Smooth muscle cell (in vitro differentiated cells): ENCODE results near the gene EYA3. TPM values are rescaled to one million over a fixed set of nuclear protein-coding genes. Genes with fewer than 3 reads are reported as not detected.

Experiments used
- DNase-seq: peaks from one replicate; lab custom pipeline; 2025; ENCODE audit not compliant: unreplicated experiment; lab: John Stamatoyannopoulos, UW
- H2AFZ ChIP-seq: fragments of 200-600 bp; sonication (generic); 2 replicates; pipeline ENCODE4 v1.6.0; 2016; ENCODE audit warnings: antibody characterized with exemption, low read depth, mild to moderate bottlenecking
- H3F3A ChIP-seq: fragments of 200-600 bp; sonication (generic); 2 replicates; pipeline ENCODE4 v1.6.0; 2017; ENCODE audit warnings: antibody characterized with exemption, low read depth
- H3K27ac ChIP-seq: fragments of 200-600 bp; sonication (generic); 2 replicates; pipeline ENCODE4 v1.5.1; 2016; ENCODE audit warnings: low read depth, mild to moderate bottlenecking
- H3K27me3 ChIP-seq: fragments of 200-600 bp; sonication (generic); 2 replicates; pipeline ENCODE4 v1.6.1; 2016; ENCODE audit warnings: low read depth, mild to moderate bottlenecking
- H3K36me3 ChIP-seq: fragments of 200-600 bp; sonication (generic); 2 replicates; pipeline ENCODE4 v1.5.1; 2016; ENCODE audit warnings: low read depth
- H3K4me1 ChIP-seq: fragments of 200-600 bp; sonication (generic); 2 replicates; pipeline ENCODE4 v1.5.1; 2016; ENCODE audit warnings: low read depth
- H3K4me2 ChIP-seq: fragments of 200-600 bp; sonication (generic); 2 replicates; pipeline ENCODE4 v1.6.0; 2016; ENCODE audit warnings: mild to moderate bottlenecking
- H3K4me3 ChIP-seq: fragments of 200-600 bp; sonication (generic); 2 replicates; pipeline ENCODE4 v1.5.1; 2016; ENCODE audit warnings: mild to moderate bottlenecking
- H3K79me2 ChIP-seq: fragments of 200-600 bp; sonication (generic); 2 replicates; pipeline ENCODE4 v1.6.0; 2016; ENCODE audit warnings: low read depth, mild to moderate bottlenecking
- H3K9ac ChIP-seq: fragments of 200-600 bp; sonication (generic); 2 replicates; pipeline ENCODE4 v1.6.0; 2016; ENCODE audit warnings: low read depth
- H3K9me3 ChIP-seq: fragments of 200-600 bp; sonication (generic); replicated peaks from 2 replicates; pipeline ENCODE4 v1.5.1; 2016; ENCODE audit warnings: low read depth
- H4K20me1 ChIP-seq: fragments of 200-600 bp; sonication (generic); 2 replicates; pipeline ENCODE4 v1.6.0; 2016; ENCODE audit warnings: low read depth
- WGBS: methylation state at CpG from one replicate; pipeline ENCODE4 v1.1.7; 2016; ENCODE audit warnings: low lambda C conversion rate; 5-methylcytosine and 5-hydroxymethylcytosine counted together
- polyA plus RNA-seq: library from polyadenylated mRNA; unstranded; fragments of >200 nt; fragmentation: Nextera tagmentation; extraction: Ambion mirVana; gene quantifications from 2 replicates; pipeline ENCODE4 v1.2.1, GENCODE V29; 2016
- total RNA-seq: library from RNA; depleted of rRNA; stranded (reverse); fragments of >200 nt; gene quantifications from 2 replicates; pipeline ENCODE4 v1.2.3, GENCODE V29; 2014
- TF ChIP-seq, protein P1 (sequence below): fragments of 200-600 bp; sonication (generic); IDR thresholded peaks from 2 replicates; pipeline ENCODE4 v1.5.1; 2017; ENCODE audit warnings: borderline replicate concordance, mild to moderate bottlenecking, antibody characterized with exemption; ENCODE audit not compliant: insufficient read depth, poor library complexity, severe bottlenecking

Gene EYA3
- total and polyA plus RNA-seq, 2 experiments from 2014 or later, result 3.8 to 17.1 TPM

DNA sequence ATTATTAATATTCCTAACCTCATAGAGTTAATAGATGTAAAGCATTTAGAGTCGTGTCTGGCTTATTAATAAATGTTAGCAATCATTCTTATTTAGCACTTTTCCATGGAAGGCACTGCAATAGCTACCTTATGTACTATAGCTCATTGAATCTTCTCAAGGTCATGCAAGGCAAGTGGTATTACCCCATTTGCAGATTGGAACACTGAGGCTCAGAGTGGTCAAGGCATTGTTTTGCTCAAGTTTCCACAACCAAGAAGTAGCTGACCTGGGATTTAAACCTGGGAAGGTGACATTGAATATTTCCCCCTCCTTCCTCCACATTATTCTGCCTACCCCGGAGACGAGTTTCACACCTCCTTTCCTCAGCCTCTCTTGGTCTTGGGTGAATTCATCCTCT, 37.8 kb upstream of the EYA3 start:
- Histone ChIP-seq H2AFZ (no peak overlapping the region), H3K36me3 (no peaks in the 10 kb centered on the region), H3K9me3 (no peaks in the 10 kb centered on the region), H3K4me3 (no peak overlapping the region), H4K20me1 (no peaks in the 10 kb centered on the region), H3K9ac (no peak overlapping the region), H3K4me2 (no peak overlapping the region), H3K27me3 (peaks cover 11% of the 10 kb centered on the region), H3K27ac (no peak overlapping the region), H3K79me2 (no peaks in the 10 kb centered on the region), H3F3A (no peaks in the 10 kb centered on the region), H3K4me1 (no peaks in the 10 kb centered on the region)
- WGBS, result 90% methylated on average over 3 of the region's 3 CpGs
- DNase-seq, result no peak
- TF ChIP-seq, protein P1, sequence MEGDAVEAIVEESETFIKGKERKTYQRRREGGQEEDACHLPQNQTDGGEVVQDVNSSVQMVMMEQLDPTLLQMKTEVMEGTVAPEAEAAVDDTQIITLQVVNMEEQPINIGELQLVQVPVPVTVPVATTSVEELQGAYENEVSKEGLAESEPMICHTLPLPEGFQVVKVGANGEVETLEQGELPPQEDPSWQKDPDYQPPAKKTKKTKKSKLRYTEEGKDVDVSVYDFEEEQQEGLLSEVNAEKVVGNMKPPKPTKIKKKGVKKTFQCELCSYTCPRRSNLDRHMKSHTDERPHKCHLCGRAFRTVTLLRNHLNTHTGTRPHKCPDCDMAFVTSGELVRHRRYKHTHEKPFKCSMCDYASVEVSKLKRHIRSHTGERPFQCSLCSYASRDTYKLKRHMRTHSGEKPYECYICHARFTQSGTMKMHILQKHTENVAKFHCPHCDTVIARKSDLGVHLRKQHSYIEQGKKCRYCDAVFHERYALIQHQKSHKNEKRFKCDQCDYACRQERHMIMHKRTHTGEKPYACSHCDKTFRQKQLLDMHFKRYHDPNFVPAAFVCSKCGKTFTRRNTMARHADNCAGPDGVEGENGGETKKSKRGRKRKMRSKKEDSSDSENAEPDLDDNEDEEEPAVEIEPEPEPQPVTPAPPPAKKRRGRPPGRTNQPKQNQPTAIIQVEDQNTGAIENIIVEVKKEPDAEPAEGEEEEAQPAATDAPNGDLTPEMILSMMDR, result no peak

DNA sequence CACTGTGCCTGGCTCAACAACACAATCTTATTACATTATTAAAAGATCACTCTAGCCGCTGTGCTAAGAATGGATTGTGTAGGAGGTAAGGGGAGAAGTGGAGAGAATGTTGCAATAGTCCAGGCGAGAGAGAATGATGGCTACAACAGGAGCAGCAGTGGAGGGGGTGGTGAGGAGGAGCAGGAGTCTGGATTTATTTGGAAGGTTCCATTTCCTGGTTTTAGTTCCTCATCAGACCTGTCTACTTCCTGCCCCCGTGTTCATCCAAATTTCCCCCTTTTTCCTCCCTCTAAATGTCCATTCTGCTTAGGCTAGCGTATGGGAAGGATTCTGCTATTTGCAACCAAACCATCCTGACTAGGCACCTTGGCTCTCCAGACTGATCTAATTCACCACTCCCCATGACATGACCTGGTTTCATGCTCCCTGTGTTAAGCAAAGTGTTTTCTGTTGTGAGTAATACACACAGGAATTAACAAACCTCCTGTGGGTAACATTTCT, 35.1 kb upstream of the EYA3 start:
- Histone ChIP-seq H3K9ac (no peak overlapping the region), H2AFZ (no peak overlapping the region), H3K4me2 (no peak overlapping the region), H3K36me3 (no peaks in the 10 kb centered on the region), H3K4me1 (no peaks in the 10 kb centered on the region), H3K27ac (no peak overlapping the region), H3F3A (no peaks in the 10 kb centered on the region), H3K9me3 (no peaks in the 10 kb centered on the region), H4K20me1 (no peaks in the 10 kb centered on the region), H3K79me2 (no peaks in the 10 kb centered on the region), H3K27me3 (peaks cover 11% of the 10 kb centered on the region), H3K4me3 (no peak overlapping the region)
- DNase-seq, result no peak
- TF ChIP-seq, protein P1, result no peak
- WGBS, result 71% methylated on average over 4 of the region's 4 CpGs

DNA sequence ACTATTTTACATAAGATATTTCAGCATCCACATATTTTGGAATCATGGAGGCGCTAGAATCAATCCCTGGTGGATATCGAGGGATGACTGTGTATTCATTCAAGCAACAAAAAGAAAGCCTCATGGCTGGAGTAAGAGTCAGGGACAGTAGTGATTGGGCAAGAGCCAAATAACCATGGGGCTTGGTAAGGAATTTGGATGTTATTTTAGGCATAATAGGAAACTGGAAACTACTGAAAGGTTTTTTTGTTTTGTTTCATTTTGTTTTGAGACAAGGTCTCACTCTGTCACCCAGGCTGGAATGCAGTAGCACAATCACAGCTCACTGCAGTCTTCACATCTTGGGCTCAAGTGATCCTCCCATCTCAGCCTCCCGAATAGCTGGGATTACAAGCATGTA, 33.8 kb upstream of the EYA3 start:
- Histone ChIP-seq H3K4me3 (no peak overlapping the region), H3K9me3 (no peaks in the 10 kb centered on the region), H3K27ac (no peak overlapping the region), H4K20me1 (no peaks in the 10 kb centered on the region), H2AFZ (no peak overlapping the region), H3K9ac (no peak overlapping the region), H3F3A (no peaks in the 10 kb centered on the region), H3K4me2 (no peak overlapping the region), H3K36me3 (no peaks in the 10 kb centered on the region), H3K27me3 (peaks cover 5% of the 10 kb centered on the region), H3K79me2 (no peaks in the 10 kb centered on the region), H3K4me1 (no peaks in the 10 kb centered on the region)
- TF ChIP-seq, protein P1, result no peak
- WGBS, result 94% methylated on average over 3 of the region's 3 CpGs
- DNase-seq, result no peak

DNA sequence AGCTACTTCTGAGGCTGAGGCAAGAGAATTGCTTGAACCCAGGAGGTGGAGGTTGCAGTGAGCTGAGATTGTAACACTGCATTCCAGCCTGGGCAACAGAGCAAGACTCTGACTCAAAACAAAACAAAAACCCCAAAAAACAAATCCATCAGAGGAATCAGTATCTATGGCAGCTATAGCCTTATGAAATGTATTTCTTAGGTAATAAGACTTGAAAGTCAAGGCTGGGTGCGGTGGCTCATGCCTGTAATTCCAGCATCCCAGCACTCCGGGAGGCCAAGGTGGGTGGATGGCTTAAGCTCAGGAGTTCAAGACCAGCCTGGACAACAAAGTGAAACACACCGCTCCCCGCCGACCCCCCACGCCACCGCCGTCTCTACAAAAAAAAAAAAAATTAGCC, 31.1 kb upstream of the EYA3 start:
- Histone ChIP-seq H3K9ac (no peak overlapping the region), H3K4me1 (no peaks in the 10 kb centered on the region), H2AFZ (no peak overlapping the region), H3K36me3 (no peaks in the 10 kb centered on the region), H3K9me3 (no peaks in the 10 kb centered on the region), H3K79me2 (no peaks in the 10 kb centered on the region), H3K4me3 (no peak overlapping the region), H3K4me2 (no peak overlapping the region), H3F3A (no peaks in the 10 kb centered on the region), H3K27me3 (no peaks in the 10 kb centered on the region), H4K20me1 (no peaks in the 10 kb centered on the region), H3K27ac (no peak overlapping the region)
- WGBS, result 93% methylated on average over 8 of the region's 8 CpGs
- TF ChIP-seq, protein P1, result no peak
- DNase-seq, result no peak
